IMR-90 (cell line): ENCODE measurements around the gene PTPN4. TPM values are rescaled to one million over a fixed set of nuclear protein-coding genes. Genes with fewer than 3 reads are reported as not detected.

Experiments
- ATAC-seq: fragments of 200-7000 bp; cut with Tn5 transposase; 2 replicates; pipeline ENCODE4 v1.9.1; 2020; ENCODE audit warnings: low read depth, mild to moderate bottlenecking, moderate library complexity
- BruUV-seq: library from RNA; stranded (reverse); fragments of 400-500 nt; replicated peaks from 2 replicates; lab custom pipeline; 2021; lab: Mats Ljungman, UMichigan
- CTCF ChIA-PET: fragments of 300-600 bp; formaldehyde crosslinking; extraction: SDS; loops from one replicate; lab custom pipeline; 2021; ENCODE audit warnings: antibody characterized with exemption; lab: Yijun Ruan, JAX
- POLR2A ChIA-PET: fragments of 300-600 bp; sonication (Branson Sonifier 250); formaldehyde crosslinking; loops from one replicate; lab custom pipeline; 2022; ENCODE audit warnings: antibody characterized with exemption; ENCODE audit not compliant: unreplicated experiment; lab: Charles Lee
- DNase-seq: peaks from one replicate; pipeline ENCODE4 v3.0.0; 2013
- H2AFZ ChIP-seq: replicated peaks from 2 replicates; pipeline ENCODE3; 2013; ENCODE audit warnings: low read length, mild to moderate bottlenecking; ENCODE audit not compliant: poor library complexity
- H2AK5ac ChIP-seq: 2 replicates; pipeline ENCODE4 v1.6.1; 2013; ENCODE audit warnings: low read depth, low read length, inconsistent platforms
- H2AK9ac ChIP-seq: replicated peaks from 2 replicates; pipeline ENCODE3; 2013; ENCODE audit warnings: mild to moderate bottlenecking, low read depth, low read length, moderate library complexity; ENCODE audit not compliant: poor library complexity
- H2BK120ac ChIP-seq: 2 replicates; pipeline ENCODE4 v1.6.1; 2013; ENCODE audit warnings: low read depth, low read length, inconsistent platforms
- H2BK15ac ChIP-seq: 3 replicates; pipeline ENCODE4 v1.6.1; 2013; ENCODE audit warnings: low read depth, low read length, inconsistent platforms
- H2BK20ac ChIP-seq: 2 replicates; pipeline ENCODE4 v1.6.1; 2013; ENCODE audit warnings: low read depth, mild to moderate bottlenecking, inconsistent platforms, low read length, moderate library complexity
- H2BK5ac ChIP-seq: 2 replicates; pipeline ENCODE4 v1.6.1; 2013; ENCODE audit warnings: mild to moderate bottlenecking, low read depth, low read length, inconsistent platforms; ENCODE audit not compliant: poor library complexity, severe bottlenecking
- H3K14ac ChIP-seq: replicated peaks from 2 replicates; pipeline ENCODE4 v1.6.1; 2013; ENCODE audit warnings: low read depth, low read length, inconsistent platforms
- H3K18ac ChIP-seq: 2 replicates; pipeline ENCODE4 v1.6.1; 2013; ENCODE audit warnings: low read depth, low read length, control low read depth
- H3K23ac ChIP-seq: 2 replicates; pipeline ENCODE4 v1.6.1; 2013; ENCODE audit warnings: low read depth, low read length, inconsistent platforms
- H3K27ac ChIP-seq: 2 replicates; pipeline ENCODE4 v1.5.1; 2013; ENCODE audit warnings: mild to moderate bottlenecking, control low read depth, low read length; ENCODE audit not compliant: insufficient read depth
- H3K27me3 ChIP-seq: 2 replicates; pipeline ENCODE4 v1.6.1; 2013; ENCODE audit warnings: low read length; ENCODE audit not compliant: control insufficient read depth, insufficient read depth
- H3K36me3 ChIP-seq: 2 replicates; pipeline ENCODE4 v1.6.1; 2013; ENCODE audit warnings: low read length, mixed read lengths; ENCODE audit not compliant: control insufficient read depth, insufficient read depth
- H3K4ac ChIP-seq: 2 replicates; pipeline ENCODE4 v1.6.1; 2013; ENCODE audit warnings: low read depth, low read length, inconsistent platforms
- H3K4me1 ChIP-seq: 2 replicates; pipeline ENCODE4 v1.6.1; 2013; ENCODE audit warnings: low read length, mixed read lengths; ENCODE audit not compliant: control insufficient read depth, insufficient read depth
- H3K4me2 ChIP-seq: 2 replicates; pipeline ENCODE4 v1.6.1; 2013; ENCODE audit warnings: low read depth, mild to moderate bottlenecking, control low read depth, low read length, moderate library complexity
- H3K4me3 ChIP-seq: 2 replicates; pipeline ENCODE4 v1.5.1; 2013; ENCODE audit warnings: low read depth, mild to moderate bottlenecking, control low read depth, low read length, moderate library complexity; ENCODE audit not compliant: insufficient read depth
- H3K56ac ChIP-seq: 2 replicates; pipeline ENCODE4 v1.6.1; 2013; ENCODE audit warnings: low read length, inconsistent platforms; ENCODE audit not compliant: insufficient read depth; ENCODE audit errors: extremely low read depth
- H3K79me1 ChIP-seq, 2 experiments: 2 replicates each; pipeline ENCODE4 v1.6.1; 2013; ENCODE audit warnings: low read length in 2 of 2, inconsistent platforms in 1 of 2, low read depth in 1 of 2
- H3K9ac ChIP-seq: 2 replicates; pipeline ENCODE4 v1.6.1; 2013; ENCODE audit warnings: low read depth, low read length, control low read depth
- H3K9me1 ChIP-seq: 2 replicates; pipeline ENCODE4 v1.6.1; 2013; ENCODE audit warnings: low read length, inconsistent platforms; ENCODE audit not compliant: insufficient read depth
- H3K9me3 ChIP-seq: 2 replicates; pipeline ENCODE4 v1.6.1; 2013; ENCODE audit warnings: low read length; ENCODE audit not compliant: control insufficient read depth, insufficient read depth
- H4K20me1 ChIP-seq: 2 replicates; pipeline ENCODE4 v1.6.1; 2013; ENCODE audit warnings: low read length, inconsistent platforms; ENCODE audit not compliant: insufficient read depth
- H4K5ac ChIP-seq: 2 replicates; pipeline ENCODE4 v1.6.1; 2013; ENCODE audit warnings: mild to moderate bottlenecking, low read depth, low read length, control low read depth
- H4K8ac ChIP-seq, 2 experiments: 2 replicates each; pipeline ENCODE4 v1.6.1; 2013; ENCODE audit warnings: low read depth in 2 of 2, low read length in 2 of 2, control low read depth in 1 of 2, inconsistent platforms in 1 of 2
- H4K91ac ChIP-seq: 2 replicates; pipeline ENCODE4 v1.6.1; 2013; ENCODE audit warnings: low read depth, low read length, inconsistent platforms; ENCODE audit not compliant: insufficient read depth
- CEBPB ChIP-seq: IDR thresholded peaks from 2 replicates; pipeline ENCODE4 v1.6.1; 2012; ENCODE audit warnings: low read depth, low read length, improper control_type of control experiment
- MAFK ChIP-seq: IDR thresholded peaks from 2 replicates; pipeline ENCODE4 v1.6.1; 2012; ENCODE audit warnings: low read depth, low read length, improper control_type of control experiment
- MXI1 ChIP-seq: IDR thresholded peaks from 2 replicates; pipeline ENCODE4 v1.6.1; 2012; ENCODE audit warnings: low read depth, mild to moderate bottlenecking, low read length, moderate library complexity, borderline replicate concordance
- NFE2L2 ChIP-seq: fragments of 150-350 bp; IDR thresholded peaks from 2 replicates; pipeline ENCODE4 v1.6.1; 2016; ENCODE audit warnings: low read depth, mild to moderate bottlenecking, low read length
- RAD21 ChIP-seq: IDR thresholded peaks from 2 replicates; pipeline ENCODE4 v1.6.1; 2012; ENCODE audit warnings: low read length, improper control_type of control experiment
- WGBS, 2 experiments: methylation state at CpG; one replicate each; pipeline versions ENCODE4 v1.1.5 to v1.1.7; 2013; ENCODE audit warnings: missing lambda C conversion rate in 2 of 2; ENCODE audit not compliant: insufficient read length in 1 of 2; ENCODE audit errors: extremely low coverage in 2 of 2; 5-methylcytosine and 5-hydroxymethylcytosine counted together
- dilution Hi-C: fragments of 300-500 bp; cut with HindIII; formaldehyde crosslinking; loops from one replicate; pipeline ENCODE4 v1.14.3; 2018; ENCODE audit warnings: low sequenced_read_pairs; ENCODE audit not compliant: unreplicated experiment
- in situ Hi-C: fragments of 300-500 bp; cut with MboI; formaldehyde crosslinking; loops from 3 replicates; pipeline ENCODE4 v1.14.3; 2019; ENCODE audit warnings: low sequenced_read_pairs, inconsistent platforms, mixed read lengths
- intact Hi-C: fragments of 100-400 bp; cut with micrococcal nuclease; formaldehyde crosslinking; loops from 2 replicates; pipeline ENCODE4 v1.10.0; 2022
- polyA plus RNA-seq, 3 experiments: library from polyadenylated mRNA; depleted of rRNA; stranded (reverse); fragments of >200 nt; gene quantifications; 2 replicates each; pipeline ENCODE4 v1.2.3, GENCODE V29; 2012; ENCODE audit warnings: low replicate concordance in 1 of 3
- total RNA-seq: library from RNA; depleted of rRNA; stranded (reverse); fragments of >200 nt; gene quantifications from 2 replicates; pipeline ENCODE4 v1.2.3, GENCODE V29; 2012
- TF ChIP-seq, protein P1 (sequence below): fragments of 150-350 bp; IDR thresholded peaks from 2 replicates; pipeline ENCODE4 v1.6.1; 2017; ENCODE audit warnings: mild to moderate bottlenecking, antibody characterized with exemption, low read length, low read depth

The PTPN4 gene
- total and polyA plus RNA-seq, 2 of the 4 experiments (the other 2 are of a cell fraction), result 2.9 to 19.2 TPM

- H3K27ac ChIP-seq, result peak overlapping the region; percentile 44; the same call in 1 of the 2 replicates
- CTCF ChIA-PET, result interaction anchor here (1.3 kb wide), 1 partner anchor 12 kb away, joined by 3 read pairs; no protein-coding TSS in a partner anchor
These were observed 48.9 kb downstream of the PTPN4 start for GRCh38 chr2:119808516-119809147.

More at GRCh38 chr2:119808516-119809147, 48.9 kb downstream of the PTPN4 start:
- H3K4me2 ChIP-seq, result peak overlapping the region; percentile 28; the same call in 1 of the 2 replicates
- H3K18ac ChIP-seq, result peak overlapping the region; percentile 89; the same call in 1 of the 2 replicates
- no peak overlapping the region; the same call in 2 of the 3 replicates for H2BK15ac ChIP-seq
- no peak overlapping the region; a peak in 1 of 4 replicates for H4K8ac ChIP-seq
- no peaks in the 10 kb centered on the region for H3K27me3 ChIP-seq
- 40% methylated on average over 1 of the region's 3 CpGs; no CpG with 5 or more reads in 1 of the 2 experiments for WGBS, 2 experiments
- DNase-seq, result no peak
- no peaks in the 10 kb centered on the region for H3K9me3 ChIP-seq
- H4K20me1 ChIP-seq, result no peaks in the 10 kb centered on the region
- no peak overlapping the region for H3K56ac ChIP-seq
- H3K4me1 ChIP-seq, result peaks cover 2% of the 10 kb centered on the region; the same call in 1 of the 2 replicates
- no peak overlapping the region for H2AFZ ChIP-seq
- H3K9ac ChIP-seq, result no peak overlapping the region
- no peaks in the 10 kb centered on the region for H3K9me1 ChIP-seq
- peaks cover 0 to 3% of the 10 kb centered on the region in 2 experiments; a peak in 1 of 4 replicates for H3K79me1 ChIP-seq
- no peak overlapping the region; the same call in 1 of the 2 replicates for H2AK5ac ChIP-seq
- no peak overlapping the region for H4K91ac ChIP-seq
- H4K5ac ChIP-seq, result no peak overlapping the region
- TF ChIP-seq MAFK (peak; percentile 74), CEBPB (no peak), RAD21 (no peak), NFE2L2 (peak; percentile 81), MXI1 (no peak)
- TF ChIP-seq, protein P1, sequence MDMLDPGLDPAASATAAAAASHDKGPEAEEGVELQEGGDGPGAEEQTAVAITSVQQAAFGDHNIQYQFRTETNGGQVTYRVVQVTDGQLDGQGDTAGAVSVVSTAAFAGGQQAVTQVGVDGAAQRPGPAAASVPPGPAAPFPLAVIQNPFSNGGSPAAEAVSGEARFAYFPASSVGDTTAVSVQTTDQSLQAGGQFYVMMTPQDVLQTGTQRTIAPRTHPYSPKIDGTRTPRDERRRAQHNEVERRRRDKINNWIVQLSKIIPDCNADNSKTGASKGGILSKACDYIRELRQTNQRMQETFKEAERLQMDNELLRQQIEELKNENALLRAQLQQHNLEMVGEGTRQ, result no peak
- POLR2A ChIA-PET, result no interaction called here
- H3K4ac ChIP-seq, result no peak overlapping the region; the same call in 1 of the 2 replicates
- dilution Hi-C loops (no loop called here), intact Hi-C loops (no loop called here), in situ Hi-C loops (no loop called here)
- BruUV-seq, result no TSS peak
- H2BK5ac ChIP-seq, result peak overlapping the region; percentile 62
- no peaks in the 10 kb centered on the region for H3K36me3 ChIP-seq
- H2AK9ac ChIP-seq, result peak overlapping the region; percentile 23
- no peak overlapping the region for H3K23ac ChIP-seq
- H2BK120ac ChIP-seq, result no peak overlapping the region
- ATAC-seq, result no peak; the same call in 1 of the 2 replicates
- H2BK20ac ChIP-seq, result no peak overlapping the region
- H3K14ac ChIP-seq, result no peak overlapping the region
- no peak overlapping the region for H3K4me3 ChIP-seq
